Gastrocnemius medialis (tissue), 4 donors: ENCODE results near the gene TBCD.

Source experiments
- CTCF ChIP-seq, 5 experiments: fragments of 450-650 bp in 3 of 5; fragments of 200-600 bp in 2 of 5; sonication (generic) in 2 of 5; IDR thresholded peaks in 4 of 5; conservative IDR thresholded peaks in 1 of 5; 1 replicate in 4 of 5; 2 replicates in 1 of 5; pipeline ENCODE4 v1.5.1; 2016 to 2019; ENCODE audit warnings: antibody characterized with exemption in 5 of 5, mild to moderate bottlenecking in 3 of 5, moderate library complexity in 3 of 5
- POLR2A ChIP-seq, 2 donors: fragments of 450-650 bp; IDR thresholded peaks; one replicate each; pipeline ENCODE4 v1.6.1; 2017; ENCODE audit warnings: antibody characterized with exemption in 2 of 2, mild to moderate bottlenecking in 2 of 2, moderate library complexity in 2 of 2

- no peak for TF ChIP-seq CTCF (IDR thresholded peaks at IDR 0.05 in 4 of 5, conservative IDR thresholded peaks at IDR 0.05 in 1 of 5)
- TF ChIP-seq POLR2A (IDR thresholded peaks at IDR 0.05) = no peak
Observed at GRCh38 chr17:82900741-82901140, 148.9 kb downstream of the TBCD start.
